ENCODE results near the gene RNF133.

Gene RNF133

GRCh38 chr7:122699017-122699416 lies at the start of gene RNF133:
RNF133 (minus strand) TSS chr7:122699117; CDS start chr7:122698918, 199 bp downstream.
- DNase-seq = no peak

- no peak for DNase-seq
Observed at GRCh38 chr7:122748195-122748594, 49.3 kb upstream of the RNF133 start.

GRCh38 chr7:122746948-122747347 lies 48.0 kb upstream of the RNF133 start:
- DNase-seq = no peak

- no peak for DNase-seq
Observed at GRCh38 chr7:122743211-122743610, 44.3 kb upstream of the RNF133 start.

GRCh38 chr7:122738947-122739346 lies 40.0 kb upstream of the RNF133 start:
- no peak for DNase-seq

- no peak for DNase-seq
Observed at GRCh38 chr7:122736183-122736582, 37.3 kb upstream of the RNF133 start.

- DNase-seq = no peak
Observed at GRCh38 chr7:122727759-122728158, 28.8 kb upstream of the RNF133 start.

- no peak for DNase-seq
Observed at GRCh38 chr7:122727354-122727753, 28.4 kb upstream of the RNF133 start.

- no peak for DNase-seq
Observed at GRCh38 chr7:122726881-122727280, 28.0 kb upstream of the RNF133 start.

- no peak for DNase-seq
Observed at GRCh38 chr7:122724366-122724765, 25.4 kb upstream of the RNF133 start.

- DNase-seq = no peak
Observed at GRCh38 chr7:122719010-122719578, 20.2 kb upstream of the RNF133 start.

- no peak for DNase-seq
Observed at GRCh38 chr7:122717356-122718089, 18.6 kb upstream of the RNF133 start.

GRCh38 chr7:122715183-122715582 lies 16.3 kb upstream of the RNF133 start:
- no peak for DNase-seq

- no peak for DNase-seq
Observed at GRCh38 chr7:122710916-122711315, 12.0 kb upstream of the RNF133 start.

GRCh38 chr7:122709930-122710646 lies 11.2 kb upstream of the RNF133 start:
- DNase-seq = no peak

- no peak for DNase-seq
Observed at GRCh38 chr7:122706836-122707235, 7.9 kb upstream of the RNF133 start.

- no peak for DNase-seq
Observed at GRCh38 chr7:122702872-122703510, 4.1 kb upstream of the RNF133 start, which contains the start of gene RNF148. RNF148 (minus strand) TSS chr7:122702922; CDS start chr7:122702750, 172 bp downstream.

GRCh38 chr7:122695816-122696215 lies 3.1 kb downstream of the RNF133 start:
- DNase-seq = no peak

- no peak for DNase-seq
Observed at GRCh38 chr7:122694697-122695096, 4.2 kb downstream of the RNF133 start.

- no peak for DNase-seq
Observed at GRCh38 chr7:122692769-122693309, 6.1 kb downstream of the RNF133 start.

- no peak for DNase-seq
Observed at GRCh38 chr7:122691569-122692235, 7.2 kb downstream of the RNF133 start.

GRCh38 chr7:122689346-122690109 lies 9.4 kb downstream of the RNF133 start:
- DNase-seq = no peak
